K562 (cell line): ENCODE data around the gene SLC20A1. TPM values are rescaled to one million over a fixed set of nuclear protein-coding genes. Genes with fewer than 3 reads are reported as not detected.

ENCODE experiments used
- CREB1 ChIP-seq, 2 experiments: sonication (generic) in 1 of 2; formaldehyde crosslinking in 1 of 2; IDR thresholded peaks; 2 replicates each; pipeline versions ENCODE4 v1.6.1 to v1.8.0; 2012 to 2022; ENCODE audit warnings: inconsistent platforms in 1 of 2, mild to moderate bottlenecking in 1 of 2, missing genetic modification reagents in 1 of 2, moderate library complexity in 1 of 2
- ELF1 ChIP-seq: fragments of 200-800 bp; sonication (Bioruptor generic); IDR thresholded peaks from 2 replicates; pipeline ENCODE4 v1.6.1; 2016; ENCODE audit warnings: missing genetic modification characterization, missing compliant biosample characterization
- HMG20A ChIP-seq: fragments of 450-650 bp; formaldehyde crosslinking; conservative IDR thresholded peaks from 2 replicates; pipeline ENCODE4 v1.4.0; 2020; ENCODE audit warnings: mild to moderate bottlenecking, mixed read lengths
- SREBF2 ChIP-seq: sonication (generic); formaldehyde crosslinking; IDR thresholded peaks from 2 replicates; pipeline ENCODE4 v1.4.0; 2020; ENCODE audit warnings: mild to moderate bottlenecking, missing genetic modification reagents
- ZFP36 ChIP-seq: fragments of 150-350 bp; IDR thresholded peaks from 2 replicates; pipeline ENCODE4 v1.6.1; 2018; ENCODE audit warnings: low read length, low read depth; ENCODE audit not compliant: partially characterized antibody
- ZNF41 ChIP-seq: fragments of 250-450 bp; sonication (Bioruptor Pico); conservative IDR thresholded peaks from 2 replicates; pipeline ENCODE4 v1.4.0; 2020; ENCODE audit warnings: mild to moderate bottlenecking
- polyA plus RNA-seq, 8 experiments: library from polyadenylated mRNA; depleted of rRNA in 4 of 8; stranded (reverse) in 5 of 8; unstranded in 3 of 8; fragments of >200 nt; fragmentation: Nextera tagmentation in 2 of 8; fragmentation: Illumina TruSeq in 1 of 8; extraction: Ambion mirVana in 2 of 8; extraction: Trizol in 1 of 8; gene quantifications; 2 replicates each; pipeline versions ENCODE4 v1.2.1 to v1.2.3, GENCODE V29; 2011 to 2014; ENCODE audit warnings: inconsistent platforms in 1 of 8, missing spikeins in 1 of 8
- total RNA-seq, 7 experiments: library from RNA; depleted of rRNA in 6 of 7; stranded (reverse); fragments of >200 nt in 6 of 7; fragmentation: Illumina TruSeq in 2 of 7; extraction: Trizol in 2 of 7; gene quantifications; 2 replicates each; pipeline versions ENCODE4 v1.2.1 to v1.2.3, GENCODE V29; 2011 to 2021; ENCODE audit warnings: low replicate concordance in 1 of 7
- TF ChIP-seq, protein P1 (sequence below): fragments of 450-650 bp; IDR thresholded peaks from 2 replicates; pipeline ENCODE4 v1.6.1; 2016; ENCODE audit warnings: low read depth
- TF ChIP-seq, protein P2 (sequence below): fragments of 450-650 bp; IDR thresholded peaks from 2 replicates; pipeline ENCODE4 v1.6.1; 2017; ENCODE audit warnings: antibody characterized with exemption
- TF ChIP-seq, protein P3 (sequence below): fragments of 450-650 bp; IDR thresholded peaks from one replicate; pipeline ENCODE4 v1.6.1; 2018; ENCODE audit warnings: mild to moderate bottlenecking, moderate library complexity; ENCODE audit not compliant: partially characterized antibody
- TF ChIP-seq, protein P4 (sequence below): fragments of 250-450 bp; sonication (Bioruptor Pico); IDR thresholded peaks from 2 replicates; pipeline ENCODE4 v1.8.0; 2022; ENCODE audit warnings: inconsistent platforms
- TF ChIP-seq, protein P5 (sequence below): fragments of 450-650 bp; formaldehyde crosslinking; IDR thresholded peaks from 2 replicates; pipeline ENCODE4 v1.4.0; 2020; ENCODE audit warnings: mild to moderate bottlenecking, moderate library complexity

The SLC20A1 gene
- total and polyA plus RNA-seq, 9 of the 15 experiments (the other 6 are each of a cell fraction or from before 2014, with no cell fraction given): 53.8 to 150 (median 74.7) TPM

DNA sequence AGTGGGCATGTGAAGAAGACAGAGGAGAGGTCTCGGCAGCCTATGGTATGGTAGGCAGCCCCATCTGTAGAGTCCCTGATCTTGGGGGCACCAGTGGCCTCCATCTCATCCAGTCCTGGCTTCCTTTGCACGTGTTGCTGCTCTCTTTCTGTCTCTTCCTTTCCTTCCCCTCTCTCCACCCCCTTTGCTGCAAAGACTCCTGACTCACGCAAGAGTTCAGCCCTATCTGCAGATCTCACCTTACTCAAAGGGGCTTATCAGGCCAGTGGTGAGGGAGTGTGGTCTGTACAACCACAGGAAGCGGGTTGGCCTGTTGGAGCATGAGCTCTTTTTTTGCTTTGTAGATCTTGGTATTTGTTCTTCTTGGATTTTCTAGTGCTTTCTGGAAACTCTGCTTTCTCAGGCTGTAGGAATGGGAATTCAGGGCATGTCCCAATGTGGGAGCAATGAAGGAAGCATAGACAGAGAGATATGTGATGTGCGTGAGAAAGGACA is 60.5 kb downstream of the SLC20A1 start (continued):
- TF ChIP-seq ELF1 (tag) (peak; percentile 65; the same call in 1 of the 2 replicates), ZNF41 (CRISPR knock-in tag) (0 out of 2 replicates have a peak, but pooled peaks have one; percentile 16), CREB1 (IDR thresholded peaks at IDR 0.05) (peak; percentile 66), CREB1 (CRISPR knock-in tag; IDR thresholded peaks at IDR 0.05) (peak; percentile 40; the same call in 1 of the 2 replicates), SREBF2 (CRISPR knock-in tag) (no peak), ZFP36 (peak; percentile 37), HMG20A (CRISPR knock-in tag) (no peak)
- TF ChIP-seq, protein P1, sequence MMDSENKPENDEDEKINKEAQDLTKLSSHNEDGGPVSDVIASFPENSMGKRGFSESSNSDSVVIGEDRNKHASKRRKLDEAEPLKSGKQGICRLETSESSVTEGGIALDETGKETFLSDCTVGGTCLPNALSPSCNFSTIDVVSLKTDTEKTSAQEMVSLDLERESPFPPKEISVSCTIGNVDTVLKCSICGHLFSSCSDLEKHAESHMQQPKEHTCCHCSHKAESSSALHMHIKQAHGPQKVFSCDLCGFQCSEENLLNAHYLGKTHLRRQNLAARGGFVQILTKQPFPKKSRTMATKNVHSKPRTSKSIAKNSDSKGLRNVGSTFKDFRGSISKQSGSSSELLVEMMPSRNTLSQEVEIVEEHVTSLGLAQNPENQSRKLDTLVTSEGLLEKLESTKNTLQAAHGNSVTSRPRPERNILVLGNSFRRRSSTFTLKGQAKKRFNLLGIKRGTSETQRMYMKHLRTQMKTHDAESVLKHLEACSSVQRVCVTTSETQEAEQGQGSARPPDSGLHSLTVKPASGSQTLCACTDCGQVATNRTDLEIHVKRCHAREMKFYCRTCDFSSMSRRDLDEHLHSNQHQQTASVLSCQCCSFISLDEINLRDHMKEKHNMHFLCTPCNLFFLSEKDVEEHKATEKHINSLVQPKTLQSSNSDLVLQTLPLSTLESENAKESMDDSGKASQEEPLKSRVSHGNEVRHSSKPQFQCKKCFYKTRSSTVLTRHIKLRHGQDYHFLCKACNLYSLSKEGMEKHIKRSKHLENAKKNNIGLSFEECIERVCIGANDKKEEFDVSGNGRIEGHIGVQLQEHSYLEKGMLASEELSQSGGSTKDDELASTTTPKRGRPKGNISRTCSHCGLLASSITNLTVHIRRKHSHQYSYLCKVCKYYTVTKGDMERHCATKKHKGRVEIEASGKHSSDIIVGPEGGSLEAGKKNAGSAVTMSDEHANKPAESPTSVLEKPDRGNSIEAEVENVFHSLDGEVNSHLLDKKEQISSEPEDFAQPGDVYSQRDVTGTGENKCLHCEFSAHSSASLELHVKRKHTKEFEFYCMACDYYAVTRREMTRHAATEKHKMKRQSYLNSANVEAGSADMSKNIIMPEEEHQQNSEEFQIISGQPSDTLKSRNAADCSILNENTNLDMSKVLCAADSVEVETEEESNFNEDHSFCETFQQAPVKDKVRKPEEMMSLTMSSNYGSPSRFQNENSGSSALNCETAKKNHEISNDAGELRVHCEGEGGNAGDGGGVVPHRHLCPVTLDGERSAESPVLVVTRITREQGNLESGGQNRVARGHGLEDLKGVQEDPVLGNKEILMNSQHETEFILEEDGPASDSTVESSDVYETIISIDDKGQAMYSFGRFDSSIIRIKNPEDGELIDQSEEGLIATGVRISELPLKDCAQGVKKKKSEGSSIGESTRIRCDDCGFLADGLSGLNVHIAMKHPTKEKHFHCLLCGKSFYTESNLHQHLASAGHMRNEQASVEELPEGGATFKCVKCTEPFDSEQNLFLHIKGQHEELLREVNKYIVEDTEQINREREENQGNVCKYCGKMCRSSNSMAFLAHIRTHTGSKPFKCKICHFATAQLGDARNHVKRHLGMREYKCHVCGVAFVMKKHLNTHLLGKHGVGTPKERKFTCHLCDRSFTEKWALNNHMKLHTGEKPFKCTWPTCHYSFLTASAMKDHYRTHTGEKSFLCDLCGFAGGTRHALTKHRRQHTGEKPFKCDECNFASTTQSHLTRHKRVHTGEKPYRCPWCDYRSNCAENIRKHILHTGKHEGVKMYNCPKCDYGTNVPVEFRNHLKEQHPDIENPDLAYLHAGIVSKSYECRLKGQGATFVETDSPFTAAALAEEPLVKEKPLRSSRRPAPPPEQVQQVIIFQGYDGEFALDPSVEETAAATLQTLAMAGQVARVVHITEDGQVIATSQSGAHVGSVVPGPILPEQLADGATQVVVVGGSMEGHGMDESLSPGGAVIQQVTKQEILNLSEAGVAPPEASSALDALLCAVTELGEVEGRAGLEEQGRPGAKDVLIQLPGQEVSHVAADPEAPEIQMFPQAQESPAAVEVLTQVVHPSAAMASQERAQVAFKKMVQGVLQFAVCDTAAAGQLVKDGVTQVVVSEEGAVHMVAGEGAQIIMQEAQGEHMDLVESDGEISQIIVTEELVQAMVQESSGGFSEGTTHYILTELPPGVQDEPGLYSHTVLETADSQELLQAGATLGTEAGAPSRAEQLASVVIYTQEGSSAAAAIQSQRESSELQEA: no peak
- TF ChIP-seq, protein P2, sequence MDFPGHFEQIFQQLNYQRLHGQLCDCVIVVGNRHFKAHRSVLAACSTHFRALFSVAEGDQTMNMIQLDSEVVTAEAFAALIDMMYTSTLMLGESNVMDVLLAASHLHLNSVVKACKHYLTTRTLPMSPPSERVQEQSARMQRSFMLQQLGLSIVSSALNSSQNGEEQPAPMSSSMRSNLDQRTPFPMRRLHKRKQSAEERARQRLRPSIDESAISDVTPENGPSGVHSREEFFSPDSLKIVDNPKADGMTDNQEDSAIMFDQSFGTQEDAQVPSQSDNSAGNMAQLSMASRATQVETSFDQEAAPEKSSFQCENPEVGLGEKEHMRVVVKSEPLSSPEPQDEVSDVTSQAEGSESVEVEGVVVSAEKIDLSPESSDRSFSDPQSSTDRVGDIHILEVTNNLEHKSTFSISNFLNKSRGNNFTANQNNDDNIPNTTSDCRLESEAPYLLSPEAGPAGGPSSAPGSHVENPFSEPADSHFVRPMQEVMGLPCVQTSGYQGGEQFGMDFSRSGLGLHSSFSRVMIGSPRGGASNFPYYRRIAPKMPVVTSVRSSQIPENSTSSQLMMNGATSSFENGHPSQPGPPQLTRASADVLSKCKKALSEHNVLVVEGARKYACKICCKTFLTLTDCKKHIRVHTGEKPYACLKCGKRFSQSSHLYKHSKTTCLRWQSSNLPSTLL: no peak
- TF ChIP-seq, protein P3, sequence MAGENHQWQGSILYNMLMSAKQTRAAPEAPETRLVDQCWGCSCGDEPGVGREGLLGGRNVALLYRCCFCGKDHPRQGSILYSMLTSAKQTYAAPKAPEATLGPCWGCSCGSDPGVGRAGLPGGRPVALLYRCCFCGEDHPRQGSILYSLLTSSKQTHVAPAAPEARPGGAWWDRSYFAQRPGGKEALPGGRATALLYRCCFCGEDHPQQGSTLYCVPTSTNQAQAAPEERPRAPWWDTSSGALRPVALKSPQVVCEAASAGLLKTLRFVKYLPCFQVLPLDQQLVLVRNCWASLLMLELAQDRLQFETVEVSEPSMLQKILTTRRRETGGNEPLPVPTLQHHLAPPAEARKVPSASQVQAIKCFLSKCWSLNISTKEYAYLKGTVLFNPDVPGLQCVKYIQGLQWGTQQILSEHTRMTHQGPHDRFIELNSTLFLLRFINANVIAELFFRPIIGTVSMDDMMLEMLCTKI: no peak
- TF ChIP-seq, protein P4, sequence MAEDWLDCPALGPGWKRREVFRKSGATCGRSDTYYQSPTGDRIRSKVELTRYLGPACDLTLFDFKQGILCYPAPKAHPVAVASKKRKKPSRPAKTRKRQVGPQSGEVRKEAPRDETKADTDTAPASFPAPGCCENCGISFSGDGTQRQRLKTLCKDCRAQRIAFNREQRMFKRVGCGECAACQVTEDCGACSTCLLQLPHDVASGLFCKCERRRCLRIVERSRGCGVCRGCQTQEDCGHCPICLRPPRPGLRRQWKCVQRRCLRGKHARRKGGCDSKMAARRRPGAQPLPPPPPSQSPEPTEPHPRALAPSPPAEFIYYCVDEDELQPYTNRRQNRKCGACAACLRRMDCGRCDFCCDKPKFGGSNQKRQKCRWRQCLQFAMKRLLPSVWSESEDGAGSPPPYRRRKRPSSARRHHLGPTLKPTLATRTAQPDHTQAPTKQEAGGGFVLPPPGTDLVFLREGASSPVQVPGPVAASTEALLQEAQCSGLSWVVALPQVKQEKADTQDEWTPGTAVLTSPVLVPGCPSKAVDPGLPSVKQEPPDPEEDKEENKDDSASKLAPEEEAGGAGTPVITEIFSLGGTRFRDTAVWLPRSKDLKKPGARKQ (CRISPR knock-in tag): no peak
- TF ChIP-seq, protein P5, sequence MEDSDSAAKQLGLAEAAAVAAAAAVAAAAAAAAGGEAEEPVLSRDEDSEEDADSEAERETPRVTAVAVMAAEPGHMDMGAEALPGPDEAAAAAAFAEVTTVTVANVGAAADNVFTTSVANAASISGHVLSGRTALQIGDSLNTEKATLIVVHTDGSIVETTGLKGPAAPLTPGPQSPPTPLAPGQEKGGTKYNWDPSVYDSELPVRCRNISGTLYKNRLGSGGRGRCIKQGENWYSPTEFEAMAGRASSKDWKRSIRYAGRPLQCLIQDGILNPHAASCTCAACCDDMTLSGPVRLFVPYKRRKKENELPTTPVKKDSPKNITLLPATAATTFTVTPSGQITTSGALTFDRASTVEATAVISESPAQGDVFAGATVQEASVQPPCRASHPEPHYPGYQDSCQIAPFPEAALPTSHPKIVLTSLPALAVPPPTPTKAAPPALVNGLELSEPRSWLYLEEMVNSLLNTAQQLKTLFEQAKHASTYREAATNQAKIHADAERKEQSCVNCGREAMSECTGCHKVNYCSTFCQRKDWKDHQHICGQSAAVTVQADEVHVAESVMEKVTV: no peak
